Progenitor cell of endocrine pancreas (in vitro differentiated cells): ENCODE data around the gene JADE2. TPM values are rescaled to one million over a fixed set of nuclear protein-coding genes. Genes with fewer than 3 reads are reported as not detected.
A peak's percentile ranks its signal among the peaks of the same experiment; 100 is the strongest.

Source experiments
- DNase-seq: peaks from one replicate; pipeline ENCODE4 v3.0.0; 2021; ENCODE audit warnings: low spot score; ENCODE audit not compliant: unreplicated experiment
- H3K27ac Mint-ChIP-seq: 2 replicates; pipeline ENCODE4 v1.8.0; 2021; ENCODE audit warnings: mild to moderate bottlenecking, moderate library complexity, mixed read lengths
- H3K27me3 Mint-ChIP-seq: 2 replicates; pipeline ENCODE4 v1.8.0; 2021; ENCODE audit warnings: mixed read lengths
- H3K36me3 Mint-ChIP-seq: 2 replicates; pipeline ENCODE4 v1.8.0; 2022; ENCODE audit warnings: mixed read lengths; ENCODE audit not compliant: insufficient read depth
- H3K4me1 Mint-ChIP-seq: 2 replicates; pipeline ENCODE4 v1.8.0; 2021; ENCODE audit warnings: low read depth, mixed read lengths
- H3K4me3 Mint-ChIP-seq: 2 replicates; pipeline ENCODE4 v1.8.0; 2021; ENCODE audit warnings: low read depth, mild to moderate bottlenecking, moderate library complexity, mixed read lengths
- H3K9me3 Mint-ChIP-seq: 2 replicates; pipeline ENCODE4 v1.8.0; 2021; ENCODE audit warnings: low read depth, mixed read lengths
- CTCF ChIP-seq: fragments of 200-600 bp; sonication (generic); IDR thresholded peaks from one replicate; pipeline ENCODE4 v1.5.0; 2021; ENCODE audit warnings: antibody characterized with exemption, mild to moderate bottlenecking; ENCODE audit not compliant: unreplicated experiment
- total RNA-seq: library from RNA; stranded (reverse); gene quantifications from 2 replicates; pipeline ENCODE4 v1.2.1, GENCODE V29; 2021

Gene JADE2
- total RNA-seq, 1 donor from 2014 or later, result 6.7 TPM

- Mint-ChIP-seq H3K27ac (no peak overlapping the region), H3K9me3 (no peaks in the 10 kb centered on the region), H3K27me3 (peaks cover 6% of the 10 kb centered on the region), H3K4me3 (no peak overlapping the region), H3K4me1 (peaks cover 20% of the 10 kb centered on the region), H3K36me3 (no peaks in the 10 kb centered on the region)
- no peak for DNase-seq
- no peak for TF ChIP-seq CTCF
Measured at GRCh38 chr5:134529460-134529859, 4.0 kb downstream of the JADE2 start.

- peaks cover 3% of the 10 kb centered on the region for H3K27me3 Mint-ChIP-seq
- H3K4me1 Mint-ChIP-seq, result peaks cover 19% of the 10 kb centered on the region
- H3K36me3 Mint-ChIP-seq, result no peaks in the 10 kb centered on the region
- peak overlapping the region; percentile 49 for H3K27ac Mint-ChIP-seq
- no peak for DNase-seq
- no peak for TF ChIP-seq CTCF
- H3K9me3 Mint-ChIP-seq, result no peaks in the 10 kb centered on the region
- H3K4me3 Mint-ChIP-seq, result no peak overlapping the region
Measured at GRCh38 chr5:134530301-134531077, 5.0 kb downstream of the JADE2 start.

- H3K27ac Mint-ChIP-seq, result no peak overlapping the region
- peaks cover 15% of the 10 kb centered on the region for H3K4me1 Mint-ChIP-seq
- H3K4me3 Mint-ChIP-seq, result no peak overlapping the region
- no peak for TF ChIP-seq CTCF
- no peaks in the 10 kb centered on the region for H3K27me3 Mint-ChIP-seq
- no peak for DNase-seq
- H3K36me3 Mint-ChIP-seq, result no peaks in the 10 kb centered on the region
- no peaks in the 10 kb centered on the region for H3K9me3 Mint-ChIP-seq
Measured at GRCh38 chr5:134533115-134533815, 7.8 kb downstream of the JADE2 start.

- no peak overlapping the region for H3K27ac Mint-ChIP-seq
- H3K36me3 Mint-ChIP-seq, result peaks cover 2% of the 10 kb centered on the region
- H3K4me1 Mint-ChIP-seq, result peaks cover 15% of the 10 kb centered on the region
- no peak overlapping the region for H3K4me3 Mint-ChIP-seq
- no peaks in the 10 kb centered on the region for H3K27me3 Mint-ChIP-seq
- no peaks in the 10 kb centered on the region for H3K9me3 Mint-ChIP-seq
- no peak for DNase-seq
- no peak for TF ChIP-seq CTCF
Measured at GRCh38 chr5:134534058-134534725, 8.7 kb downstream of the JADE2 start.

- peaks cover 2% of the 10 kb centered on the region for H3K36me3 Mint-ChIP-seq
- H3K4me1 Mint-ChIP-seq, result peaks cover 14% of the 10 kb centered on the region
- TF ChIP-seq CTCF, result no peak
- H3K27me3 Mint-ChIP-seq, result no peaks in the 10 kb centered on the region
- H3K9me3 Mint-ChIP-seq, result no peaks in the 10 kb centered on the region
- no peak for DNase-seq
- no peak overlapping the region for H3K4me3 Mint-ChIP-seq
- H3K27ac Mint-ChIP-seq, result no peak overlapping the region
Measured at GRCh38 chr5:134534726-134535110, 9.2 kb downstream of the JADE2 start.
